Measurements from ENCODE around the gene PIGC. TPM values are rescaled to one million over a fixed set of nuclear protein-coding genes. Genes with fewer than 3 reads are reported as not detected.
"Not testable (repeated sequence)": the region's sequence is repeated elsewhere in the genome, so short reads cannot be mapped to it uniquely, and the experiment has no call there.

PIGC gene
- total RNA-seq, 1 donor from 2014 or later, result 28.6 TPM

DNA sequence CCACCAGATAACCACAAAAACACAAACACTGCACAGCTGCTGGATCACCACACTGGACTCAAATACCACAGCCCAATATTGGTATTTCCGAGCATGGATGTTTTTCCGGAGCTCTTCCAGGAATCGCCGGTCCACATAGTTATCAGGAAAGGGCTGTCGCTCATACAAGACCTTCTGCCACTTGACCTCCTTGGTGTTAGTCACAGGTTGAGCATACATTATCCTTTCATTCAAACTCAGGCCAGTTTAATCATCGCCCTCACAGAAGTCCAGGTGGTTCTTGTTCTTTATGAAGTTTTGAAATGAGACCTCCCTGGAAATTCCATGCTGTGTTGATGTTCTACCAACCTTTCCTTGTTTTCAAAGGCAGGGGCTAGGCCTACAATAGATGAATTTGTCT lies 1.5 kb downstream of the PIGC start:
- peaks cover 19% of the 10 kb centered on the region for H3K36me3 Mint-ChIP-seq (ENCODE audit: insufficient read depth)
- peaks cover 15% of the 10 kb centered on the region for H3K4me1 Mint-ChIP-seq (ENCODE audit: low read depth)
- no peaks in the 10 kb centered on the region for H3K9me3 Mint-ChIP-seq (ENCODE audit: low read depth)
- H3K27me3 Mint-ChIP-seq, result no peaks in the 10 kb centered on the region
- no peak overlapping the region for H3K27ac Mint-ChIP-seq
- no peak for DNase-seq (ENCODE audit: low spot score, unreplicated experiment)
- TF ChIP-seq CTCF (IDR thresholded peaks at IDR 0.05; ENCODE audit: unreplicated experiment), result no peak
- H3K4me3 Mint-ChIP-seq (ENCODE audit: low read depth), result peak overlapping the region; percentile 27

GRCh38 chr1:172437183-172437582 lies 6.7 kb downstream of the PIGC start:
- Mint-ChIP-seq H3K9me3 (ENCODE audit: low read depth) (peaks cover 11% of the 10 kb centered on the region), H3K36me3 (ENCODE audit: insufficient read depth) (peaks cover 20% of the 10 kb centered on the region)
- not testable (repeated sequence) for H3K4me1 Mint-ChIP-seq (ENCODE audit: low read depth); DNase-seq (ENCODE audit: low spot score, unreplicated experiment); H3K27me3 Mint-ChIP-seq; H3K27ac Mint-ChIP-seq; H3K4me3 Mint-ChIP-seq (ENCODE audit: low read depth)

DNA sequence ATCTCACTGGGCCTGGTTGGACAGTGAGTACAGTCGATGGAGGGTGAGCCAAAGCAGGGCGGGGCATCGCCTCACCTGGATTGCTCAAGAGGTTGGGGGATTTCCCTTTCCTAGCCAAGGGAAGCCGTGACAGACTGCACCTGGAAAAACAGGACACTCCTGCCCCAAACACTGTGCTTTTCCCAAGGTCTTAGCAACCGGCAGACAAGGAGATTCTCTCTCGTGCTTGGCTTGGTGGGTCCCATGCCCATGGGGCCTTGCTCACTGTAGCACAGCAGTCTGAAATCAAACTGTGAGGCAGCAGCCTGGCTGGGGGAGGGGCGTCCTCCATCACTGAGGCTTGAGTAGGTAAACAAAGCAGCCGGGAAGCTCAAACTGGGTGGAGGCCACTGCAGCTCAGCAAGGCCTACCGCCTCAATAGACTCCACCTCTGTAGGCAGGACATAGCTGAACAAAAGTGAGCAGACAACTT lies 12.1 kb downstream of the PIGC start:
- H3K9me3 Mint-ChIP-seq (ENCODE audit: low read depth), result peaks cover 11% of the 10 kb centered on the region

GRCh38 chr1:172431204-172431603 lies 12.7 kb downstream of the PIGC start:
- no peak for DNase-seq (ENCODE audit: low spot score, unreplicated experiment)
- H3K27ac Mint-ChIP-seq, result no peak overlapping the region
- no peak for TF ChIP-seq CTCF (IDR thresholded peaks at IDR 0.05; ENCODE audit: unreplicated experiment)
- peaks cover 4% of the 10 kb centered on the region for H3K36me3 Mint-ChIP-seq (ENCODE audit: insufficient read depth)
- peaks cover 11% of the 10 kb centered on the region for H3K9me3 Mint-ChIP-seq (ENCODE audit: low read depth)
- H3K4me3 Mint-ChIP-seq (ENCODE audit: low read depth), result no peak overlapping the region
- H3K4me1 Mint-ChIP-seq (ENCODE audit: low read depth), result peaks cover 12% of the 10 kb centered on the region
- H3K27me3 Mint-ChIP-seq, result no peaks in the 10 kb centered on the region

More for the DNA sequence above, 12.1 kb downstream of the PIGC start:
- peaks cover 4% of the 10 kb centered on the region for H3K36me3 Mint-ChIP-seq (ENCODE audit: insufficient read depth)
- no peak for TF ChIP-seq CTCF (IDR thresholded peaks at IDR 0.05; ENCODE audit: unreplicated experiment)
- no peak overlapping the region for H3K4me3 Mint-ChIP-seq (ENCODE audit: low read depth)
- no peak for DNase-seq (ENCODE audit: low spot score, unreplicated experiment)
- no peak overlapping the region for H3K27ac Mint-ChIP-seq
- H3K27me3 Mint-ChIP-seq, result no peaks in the 10 kb centered on the region
- peaks cover 12% of the 10 kb centered on the region for H3K4me1 Mint-ChIP-seq (ENCODE audit: low read depth)

DNA sequence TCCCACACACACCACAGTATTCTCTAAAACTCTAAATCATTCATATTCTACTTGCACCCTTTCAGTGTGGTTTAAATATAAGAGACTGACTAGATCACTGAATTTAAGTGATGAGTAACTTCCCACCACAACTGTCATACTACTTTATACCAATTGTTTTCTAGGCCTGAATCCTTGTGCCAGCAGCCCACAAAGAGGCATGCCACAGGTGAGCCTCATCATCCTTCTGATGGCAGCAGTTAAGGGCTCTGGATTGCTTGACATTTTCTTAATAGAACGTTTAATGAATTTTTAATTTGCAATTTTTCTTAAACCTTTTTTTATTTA lies 13.8 kb downstream of the PIGC start:
- H3K27me3 Mint-ChIP-seq, result no peaks in the 10 kb centered on the region

More for the DNA sequence above, 13.8 kb downstream of the PIGC start:
- Mint-ChIP-seq H3K4me3 (ENCODE audit: low read depth) (no peak overlapping the region), H3K36me3 (ENCODE audit: insufficient read depth) (peaks cover 2% of the 10 kb centered on the region), H3K9me3 (ENCODE audit: low read depth) (peaks cover 6% of the 10 kb centered on the region), H3K4me1 (ENCODE audit: low read depth) (peaks cover 12% of the 10 kb centered on the region), H3K27ac (no peak overlapping the region)
- DNase-seq (ENCODE audit: low spot score, unreplicated experiment), result no peak
- no peak for TF ChIP-seq CTCF (IDR thresholded peaks at IDR 0.05; ENCODE audit: unreplicated experiment)
